Neural progenitor cell (in vitro differentiated cells): ENCODE results near the gene CBX8.

ENCODE experiments used
- EZH2 ChIP-seq: fragments of 200-600 bp; sonication (generic); IDR thresholded peaks from 2 replicates; pipeline ENCODE4 v1.6.1; 2017; ENCODE audit warnings: antibody characterized with exemption, mild to moderate bottlenecking, moderate library complexity
- EZH2phosphoT487 ChIP-seq: fragments of 200-600 bp; sonication (generic); IDR thresholded peaks from 2 replicates; pipeline ENCODE4 v1.6.1; 2017; ENCODE audit warnings: antibody characterized with exemption
- TF ChIP-seq, protein P1 (sequence below): fragments of 200-600 bp; sonication (generic); IDR thresholded peaks from 2 replicates; pipeline ENCODE4 v1.5.1; 2017; ENCODE audit warnings: antibody characterized with exemption, mild to moderate bottlenecking

DNA sequence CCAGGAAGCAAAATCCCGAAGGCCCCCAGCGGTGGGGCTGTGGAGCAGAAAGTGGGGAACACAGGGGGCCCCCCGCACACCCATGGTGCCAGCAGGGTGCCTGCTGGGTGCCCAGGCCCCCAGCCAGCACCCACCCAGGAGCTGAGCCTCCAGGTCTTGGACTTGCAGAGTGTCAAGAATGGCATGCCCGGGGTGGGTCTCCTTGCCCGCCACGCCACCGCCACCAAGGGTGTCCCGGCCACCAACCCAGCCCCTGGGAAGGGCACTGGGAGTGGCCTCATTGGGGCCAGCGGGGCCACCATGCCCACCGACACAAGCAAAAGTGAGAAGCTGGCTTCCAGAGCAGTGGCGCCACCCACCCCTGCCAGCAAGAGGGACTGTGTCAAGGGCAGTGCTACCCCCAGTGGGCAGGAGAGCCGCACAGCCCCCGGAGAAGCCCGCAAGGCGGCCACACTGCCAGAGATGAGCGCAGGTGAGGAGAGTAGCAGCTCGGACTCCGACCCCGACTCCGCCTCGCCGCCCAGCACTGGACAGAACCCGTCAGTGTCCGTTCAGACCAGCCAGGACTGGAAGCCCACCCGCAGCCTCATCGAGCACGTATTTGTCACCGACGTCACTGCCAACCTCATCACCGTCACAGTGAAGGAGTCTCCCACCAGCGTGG, 12.4 kb downstream of the CBX8 start:
- TF ChIP-seq, protein P1, sequence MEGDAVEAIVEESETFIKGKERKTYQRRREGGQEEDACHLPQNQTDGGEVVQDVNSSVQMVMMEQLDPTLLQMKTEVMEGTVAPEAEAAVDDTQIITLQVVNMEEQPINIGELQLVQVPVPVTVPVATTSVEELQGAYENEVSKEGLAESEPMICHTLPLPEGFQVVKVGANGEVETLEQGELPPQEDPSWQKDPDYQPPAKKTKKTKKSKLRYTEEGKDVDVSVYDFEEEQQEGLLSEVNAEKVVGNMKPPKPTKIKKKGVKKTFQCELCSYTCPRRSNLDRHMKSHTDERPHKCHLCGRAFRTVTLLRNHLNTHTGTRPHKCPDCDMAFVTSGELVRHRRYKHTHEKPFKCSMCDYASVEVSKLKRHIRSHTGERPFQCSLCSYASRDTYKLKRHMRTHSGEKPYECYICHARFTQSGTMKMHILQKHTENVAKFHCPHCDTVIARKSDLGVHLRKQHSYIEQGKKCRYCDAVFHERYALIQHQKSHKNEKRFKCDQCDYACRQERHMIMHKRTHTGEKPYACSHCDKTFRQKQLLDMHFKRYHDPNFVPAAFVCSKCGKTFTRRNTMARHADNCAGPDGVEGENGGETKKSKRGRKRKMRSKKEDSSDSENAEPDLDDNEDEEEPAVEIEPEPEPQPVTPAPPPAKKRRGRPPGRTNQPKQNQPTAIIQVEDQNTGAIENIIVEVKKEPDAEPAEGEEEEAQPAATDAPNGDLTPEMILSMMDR: no peak
- no peak for TF ChIP-seq EZH2
- TF ChIP-seq EZH2phosphoT487: no peak
